GM12874 (cell line): ENCODE measurements around the gene MASTL.

ENCODE experiments used
- CTCF ChIP-seq: IDR thresholded peaks from 2 replicates; pipeline ENCODE4 v1.5.1; 2011; ENCODE audit warnings: low read depth, mild to moderate bottlenecking, control low read depth, low read length, moderate library complexity; ENCODE audit not compliant: insufficient read depth

The MASTL gene

GRCh38 chr10:27225011-27225590 lies 69.9 kb downstream of the MASTL start:
- TF ChIP-seq CTCF, result no peak

GRCh38 chr10:27225642-27226257 lies 70.6 kb downstream of the MASTL start:
- no peak for TF ChIP-seq CTCF

- TF ChIP-seq CTCF, result no peak
Observed at GRCh38 chr10:27230022-27230421, 74.9 kb downstream of the MASTL start.

GRCh38 chr10:27235706-27236105 lies 80.6 kb downstream of the MASTL start:
- no peak for TF ChIP-seq CTCF
